ENCODE data around the gene NUDCD3.

NUDCD3 gene

DNA sequence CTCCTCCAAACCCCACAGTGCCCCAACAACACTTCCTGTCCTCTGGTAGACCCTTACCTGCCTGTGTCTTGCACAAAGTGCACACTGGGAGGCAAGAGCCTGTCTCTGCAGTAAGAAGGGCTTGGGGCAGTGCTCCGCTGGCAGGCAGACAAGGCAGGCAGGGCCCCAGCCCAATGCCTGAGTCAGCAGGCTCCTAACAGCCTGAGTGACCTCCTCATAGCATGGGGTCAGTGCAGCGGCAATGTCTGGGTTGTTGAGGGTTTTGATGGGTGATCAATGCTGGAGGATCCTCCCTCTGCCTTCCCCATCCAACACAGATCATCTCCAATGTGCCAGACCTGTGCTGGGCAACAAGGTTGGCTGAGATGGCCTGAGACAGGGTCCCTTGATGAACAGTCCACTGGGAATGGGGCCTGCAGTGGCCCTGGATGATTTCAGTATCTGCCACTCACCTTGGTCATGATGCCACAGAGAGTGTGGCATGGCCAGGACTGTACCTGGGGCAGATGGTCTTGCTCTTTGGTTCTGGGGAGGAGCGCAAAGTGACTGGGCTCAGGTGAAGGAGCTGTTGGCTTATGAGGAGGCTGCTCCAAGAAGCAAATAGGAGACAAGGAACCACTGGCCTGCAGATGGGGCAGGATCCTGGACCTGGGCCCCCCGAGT lies 109.5 kb downstream of the NUDCD3 start:
- no peak for DNase-seq

DNA sequence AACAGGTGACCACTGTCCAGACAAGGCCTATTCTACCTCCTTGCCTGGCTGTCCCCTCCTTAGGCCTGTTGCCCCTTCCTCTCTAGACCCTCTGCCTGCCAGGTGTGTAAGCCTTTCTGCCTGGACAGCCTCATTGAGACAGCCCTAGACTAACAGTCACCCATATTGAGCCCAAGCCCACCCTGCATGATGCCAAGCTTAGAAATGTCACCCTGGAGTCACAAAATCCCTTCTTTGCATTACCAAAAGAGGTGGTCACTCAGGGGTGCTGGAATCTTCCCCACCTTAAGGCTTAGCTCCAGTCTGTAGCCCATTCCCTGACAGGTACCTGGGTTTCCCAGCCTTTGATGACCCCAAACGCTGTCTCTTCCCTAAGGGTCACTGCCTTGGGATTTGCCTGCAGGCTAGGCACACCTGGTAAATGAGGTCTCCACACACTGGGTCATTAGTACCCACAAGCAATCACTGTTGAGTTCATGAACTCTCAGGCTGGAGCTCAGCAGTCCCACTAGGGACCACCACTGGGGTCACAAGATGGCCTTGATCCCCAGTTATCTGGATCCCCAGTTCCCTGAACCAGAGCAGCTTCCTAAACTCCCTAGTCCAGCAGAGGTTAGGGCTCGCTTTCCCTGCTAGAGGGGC lies 110.1 kb downstream of the NUDCD3 start:
- DNase-seq: no peak

DNA sequence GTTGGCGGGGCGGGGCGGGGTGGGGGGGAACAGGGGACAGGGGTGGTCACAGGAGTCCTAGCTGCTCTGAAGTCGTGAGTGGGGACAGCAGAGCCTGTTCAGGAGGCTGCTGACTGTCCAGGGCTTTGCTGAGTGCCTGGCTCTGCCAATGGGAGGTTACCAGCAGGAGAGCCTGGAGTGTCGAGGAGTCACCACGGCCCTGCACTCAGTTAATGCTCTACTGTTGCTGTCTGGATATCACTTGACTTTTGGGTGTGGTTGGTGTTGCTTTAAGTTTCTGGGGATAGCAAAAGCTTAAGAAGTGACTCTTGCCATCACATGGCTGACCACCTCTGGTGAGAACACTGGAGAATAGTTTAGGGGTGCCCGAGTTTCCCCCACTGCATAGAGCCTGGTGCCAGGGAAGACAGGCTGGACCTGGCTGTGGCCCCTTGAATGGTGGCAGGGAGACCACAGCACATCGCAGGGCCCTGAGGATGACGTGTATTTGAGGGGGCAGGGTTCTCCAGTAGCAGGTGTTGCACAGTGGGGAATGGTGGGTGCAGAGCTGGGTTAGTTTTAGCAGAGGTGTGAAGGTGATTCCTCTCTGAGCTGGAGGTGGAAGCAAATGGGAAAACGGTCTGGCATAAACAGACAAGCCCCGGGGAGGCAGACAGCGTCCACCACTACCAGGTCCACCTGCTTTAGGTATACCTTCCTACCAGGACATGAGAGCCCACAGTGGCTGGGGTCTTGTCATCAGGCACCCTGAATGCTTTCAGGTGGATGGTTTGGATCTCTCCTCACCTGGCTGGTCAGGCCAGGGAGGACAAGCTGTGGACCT lies 110.9 kb downstream of the NUDCD3 start:
- no peak for DNase-seq

DNA sequence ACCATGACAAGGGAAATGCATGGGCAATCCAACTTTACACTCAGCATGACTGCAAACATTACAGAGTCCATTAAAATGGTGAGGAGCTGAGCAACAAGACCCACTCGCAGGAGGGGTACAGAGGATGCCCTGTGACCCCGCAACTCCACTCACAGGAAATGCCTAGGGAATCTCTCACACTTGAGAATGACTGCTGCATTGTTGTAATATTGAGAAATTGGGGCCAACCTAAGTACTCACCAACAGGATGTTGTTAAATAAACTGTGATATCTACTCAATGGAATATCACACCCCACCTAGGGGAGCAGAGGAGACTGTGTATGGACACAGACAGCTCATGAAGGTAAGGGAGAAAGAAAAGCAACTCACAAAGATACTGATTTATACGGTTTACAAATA lies 111.7 kb downstream of the NUDCD3 start:
- no peak for DNase-seq

DNA sequence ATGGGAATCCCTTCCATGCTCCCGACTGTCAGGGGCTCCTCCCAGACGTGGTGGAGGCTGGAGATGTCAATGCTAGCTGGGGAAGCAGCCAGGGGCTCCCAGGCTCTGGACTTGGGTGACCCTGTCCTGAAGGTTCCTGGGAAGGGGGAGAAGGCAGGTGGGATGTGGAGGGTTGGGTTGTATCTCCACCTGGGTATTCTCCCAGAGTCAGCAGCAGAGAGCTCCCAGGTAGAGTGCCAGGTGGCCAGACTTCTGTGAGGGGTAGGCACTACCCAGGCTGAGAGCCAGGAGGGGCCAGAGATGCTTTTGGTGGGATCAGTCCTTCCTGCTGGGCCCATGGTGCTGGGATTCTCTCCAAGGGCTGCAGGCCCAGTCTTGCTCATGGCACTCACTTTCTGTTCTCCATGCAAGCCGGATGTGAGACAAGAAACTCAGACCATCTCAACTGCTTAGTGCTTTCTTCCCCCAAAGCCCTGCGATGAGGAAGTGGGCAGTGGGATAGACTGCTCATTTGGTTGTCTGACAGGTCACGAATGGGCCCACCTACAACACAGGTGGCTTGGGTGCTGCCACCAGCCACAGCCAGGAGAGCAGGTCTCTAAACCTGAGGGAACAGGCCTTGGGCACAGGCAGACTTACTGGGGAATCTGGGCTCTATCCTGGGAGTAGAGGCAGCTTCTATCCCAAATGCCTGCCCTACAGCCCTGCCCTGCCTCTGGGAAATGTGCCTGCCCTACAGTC lies 112.6 kb downstream of the NUDCD3 start:
- DNase-seq: no peak

DNA sequence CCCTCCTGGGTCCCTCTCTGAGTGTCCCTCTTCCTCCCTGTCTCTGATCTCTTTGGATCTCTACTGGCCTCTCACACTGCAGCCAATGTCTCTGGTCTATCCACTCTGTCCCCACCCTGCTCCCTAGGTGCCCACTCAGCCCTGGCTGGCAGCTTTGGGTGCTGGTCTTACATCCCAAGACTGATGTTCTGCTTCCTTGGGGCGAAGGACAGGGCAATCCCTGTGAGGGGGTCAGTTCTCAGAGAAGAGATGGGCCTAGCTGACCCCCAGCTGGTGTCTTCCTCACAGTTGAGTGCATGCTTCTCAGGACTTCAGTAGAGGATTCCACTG lies 113.4 kb downstream of the NUDCD3 start:
- no peak for DNase-seq

DNA sequence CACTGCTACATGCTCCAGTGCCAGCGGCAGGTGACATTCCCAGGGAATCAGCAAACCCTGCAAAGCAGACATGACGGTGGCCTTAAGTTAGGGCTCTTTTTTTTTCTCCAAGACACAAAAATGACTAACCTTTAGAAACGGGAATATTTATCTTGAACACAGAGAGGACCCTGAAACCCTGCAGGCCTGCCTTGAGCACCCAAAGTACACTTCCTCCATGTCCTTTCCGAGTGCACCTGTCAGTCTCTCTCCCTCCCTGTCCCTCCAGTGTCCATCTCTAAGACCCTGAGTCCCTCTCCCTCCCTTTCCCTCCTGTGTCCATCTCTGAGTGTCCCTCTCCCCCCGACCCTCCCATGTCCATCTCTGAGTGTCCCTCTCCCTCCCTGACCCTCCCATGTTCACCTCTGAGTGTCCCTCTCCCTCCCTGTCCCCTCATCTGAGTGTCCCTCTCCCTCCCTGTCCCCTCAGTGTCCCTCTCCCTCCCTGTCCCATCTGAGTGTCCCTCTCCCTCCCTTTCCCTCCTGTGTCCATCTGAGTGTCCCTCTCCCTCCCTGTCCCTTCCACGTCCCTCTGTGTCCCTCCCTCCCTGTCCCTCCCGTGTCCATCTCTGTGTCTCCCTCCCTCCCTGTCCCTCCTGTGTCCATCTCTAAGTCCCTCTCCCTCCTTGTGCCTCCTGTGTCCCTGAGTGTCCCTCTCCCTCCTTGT lies 113.9 kb downstream of the NUDCD3 start:
- no peak for DNase-seq

DNA sequence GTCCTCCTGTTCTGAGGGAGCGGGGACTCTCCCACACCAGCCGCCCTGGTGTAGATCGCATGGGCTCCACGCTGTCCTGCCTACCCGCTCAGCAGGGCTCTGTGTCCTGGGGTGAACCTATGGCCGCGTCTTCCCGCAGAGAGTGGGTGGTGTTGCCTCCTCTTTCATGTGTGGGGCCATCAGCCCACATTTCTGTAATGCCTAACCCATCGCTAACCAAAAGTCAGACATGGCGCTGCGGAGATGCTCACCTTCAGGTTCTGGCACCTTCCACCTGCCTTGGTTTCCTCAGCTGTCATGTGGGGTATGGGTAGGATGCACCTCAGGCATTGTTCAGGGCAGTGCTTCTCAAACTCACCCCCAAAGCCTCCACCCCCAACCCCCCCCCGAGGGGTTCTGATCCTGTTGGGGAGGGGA lies 114.5 kb downstream of the NUDCD3 start:
- no peak for DNase-seq

DNA sequence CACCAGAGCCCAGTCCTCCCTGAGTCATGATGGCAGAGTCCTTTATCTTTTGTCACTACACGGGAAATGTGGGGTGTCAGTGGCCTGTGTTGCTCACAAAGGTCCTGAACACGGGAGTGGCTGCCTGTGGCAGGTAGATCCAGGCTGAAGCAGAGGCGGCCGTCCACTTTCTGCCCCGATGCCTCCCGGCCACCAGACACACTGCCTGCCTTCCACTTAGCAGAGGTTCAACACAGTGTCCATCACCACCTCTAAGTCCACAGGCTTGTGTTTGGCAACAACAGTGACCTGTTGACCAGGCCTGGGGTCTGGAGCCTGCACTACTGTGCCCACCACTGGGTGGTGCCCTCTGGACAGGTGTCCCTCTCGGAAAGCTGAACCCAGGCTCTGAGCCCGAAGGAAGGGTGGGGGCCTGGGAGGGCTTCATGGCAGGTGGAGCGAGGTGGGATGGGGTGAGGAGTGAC lies 115.2 kb downstream of the NUDCD3 start:
- no peak for DNase-seq

DNA sequence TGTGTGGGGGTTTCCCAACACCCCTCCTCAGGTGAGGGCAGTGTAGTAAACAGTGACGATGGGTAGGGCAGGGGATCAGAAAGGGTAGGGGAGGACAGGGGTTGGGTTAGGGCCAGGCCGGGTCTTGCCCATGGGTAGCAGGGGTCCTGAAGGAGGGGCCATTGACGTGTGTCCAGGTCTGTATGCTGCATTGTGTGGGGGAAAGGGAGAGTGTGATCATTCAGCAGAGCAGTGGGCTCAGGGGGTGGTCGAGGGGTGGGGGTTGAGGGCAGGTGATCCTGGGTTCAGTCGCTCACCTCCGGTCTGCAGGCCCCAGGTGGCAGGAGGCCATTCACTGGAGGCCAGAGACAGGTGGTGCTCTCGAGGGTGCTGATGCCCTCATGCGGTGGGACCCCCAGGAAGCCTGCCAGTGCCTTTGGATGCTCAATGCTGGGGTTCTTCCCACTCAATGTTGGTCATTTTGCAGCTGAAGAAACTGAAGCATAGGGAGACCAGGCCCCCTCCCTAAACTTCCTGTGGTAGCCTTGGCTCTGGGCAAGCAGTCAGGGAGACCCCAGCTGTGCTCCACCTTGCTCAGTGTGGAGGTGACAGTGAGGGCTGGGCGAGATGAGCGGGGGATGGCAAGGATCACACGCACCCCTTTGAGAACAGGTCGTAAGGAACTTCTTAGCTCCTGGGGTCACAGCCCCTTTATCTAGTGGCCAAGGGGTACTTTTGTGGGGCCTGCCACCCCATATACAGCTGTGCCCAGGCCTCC lies 116.3 kb downstream of the NUDCD3 start:
- DNase-seq: no peak

DNA sequence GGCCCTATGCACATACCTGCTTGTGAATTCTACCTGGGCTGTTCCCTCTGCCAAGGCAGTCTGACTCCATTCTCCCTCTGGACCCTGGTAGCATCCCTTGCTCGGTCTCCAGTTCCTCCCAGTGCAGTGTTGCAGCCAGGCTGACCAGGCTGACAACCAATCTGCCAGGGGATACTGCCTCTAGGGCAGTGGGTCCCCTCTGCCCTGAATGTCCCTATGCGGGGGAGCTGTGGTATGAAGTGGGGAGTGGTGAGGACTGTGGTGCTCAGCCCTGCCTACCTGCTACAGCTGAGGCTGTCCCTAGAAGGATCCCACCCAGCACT lies 117.1 kb downstream of the NUDCD3 start:
- no peak for DNase-seq

DNA sequence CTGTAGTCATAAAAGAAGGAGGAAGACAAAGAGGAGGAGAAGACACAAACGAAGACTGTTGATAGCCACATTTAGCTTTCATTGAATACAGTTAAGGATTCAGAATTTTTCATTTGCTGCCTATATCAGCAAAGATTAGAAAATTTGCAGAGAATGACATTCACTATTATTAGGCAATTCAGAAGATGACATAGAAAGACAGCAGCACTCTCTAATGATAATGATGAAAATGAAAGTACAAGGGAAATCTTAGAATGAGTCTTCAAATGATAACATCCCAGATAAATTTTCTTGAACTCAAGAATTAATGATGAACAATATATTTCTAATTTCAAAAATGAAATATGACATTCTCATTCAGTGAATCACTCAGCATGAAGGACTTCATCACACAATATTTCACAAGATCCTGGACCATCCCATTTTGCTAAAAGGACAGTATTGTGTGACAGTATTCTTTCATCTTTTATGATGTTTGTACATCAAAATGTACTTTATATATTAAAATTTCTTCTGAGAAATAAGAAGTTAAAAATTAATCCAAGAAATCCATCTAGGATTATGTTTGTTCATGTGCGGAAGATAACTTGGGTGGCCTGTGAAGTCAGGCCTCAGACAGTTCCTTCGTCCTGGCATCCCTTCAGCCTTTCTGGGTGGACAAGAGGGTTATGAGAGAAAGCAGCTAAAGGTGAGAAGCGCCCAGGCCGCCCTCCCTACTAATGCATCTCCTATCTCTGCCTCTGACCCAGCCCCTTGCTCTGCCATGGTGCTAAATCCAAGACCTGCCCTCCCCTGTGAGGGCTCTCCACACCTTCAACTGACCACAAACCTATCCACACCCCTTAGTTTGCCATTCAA lies 117.7 kb downstream of the NUDCD3 start:
- no peak for DNase-seq

DNA sequence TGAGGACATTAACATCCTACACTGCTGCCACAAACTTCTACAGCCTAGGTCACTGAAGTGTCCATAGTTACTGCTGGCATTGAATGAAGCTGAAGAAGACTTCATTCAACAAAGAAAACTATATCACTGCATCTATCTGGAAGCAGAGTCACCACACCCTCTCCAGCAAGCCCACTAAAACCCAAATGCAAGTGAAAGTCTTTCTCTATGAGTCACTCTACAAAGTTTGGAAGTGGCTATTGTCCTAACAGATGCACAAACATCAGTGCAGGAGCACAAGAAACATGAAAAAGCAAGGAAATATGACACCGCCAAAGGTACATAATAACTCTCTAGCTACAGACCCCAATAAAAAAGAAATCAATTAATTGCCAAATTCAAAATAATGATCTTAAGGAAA lies 121.6 kb downstream of the NUDCD3 start:
- no peak for DNase-seq

DNA sequence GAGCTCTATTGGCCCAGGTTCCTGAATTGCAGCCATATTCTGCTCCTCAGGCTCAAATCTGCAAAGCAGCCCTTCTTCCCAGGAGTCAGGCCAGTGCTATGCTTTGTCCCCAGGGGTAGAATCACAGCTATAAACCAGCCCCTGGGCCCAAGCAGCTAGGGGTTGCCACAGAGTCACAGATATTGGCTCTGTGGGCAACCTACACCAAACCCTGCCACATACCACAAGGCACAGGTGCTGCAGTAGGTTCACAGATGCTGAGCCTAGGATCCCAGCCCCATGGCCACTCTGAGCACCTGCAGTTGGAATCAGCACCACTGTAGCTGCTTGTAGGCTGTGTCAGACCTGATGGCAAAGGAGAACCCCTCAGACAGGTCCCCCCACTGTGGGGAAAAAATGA lies 122.0 kb downstream of the NUDCD3 start:
- DNase-seq: no peak

DNA sequence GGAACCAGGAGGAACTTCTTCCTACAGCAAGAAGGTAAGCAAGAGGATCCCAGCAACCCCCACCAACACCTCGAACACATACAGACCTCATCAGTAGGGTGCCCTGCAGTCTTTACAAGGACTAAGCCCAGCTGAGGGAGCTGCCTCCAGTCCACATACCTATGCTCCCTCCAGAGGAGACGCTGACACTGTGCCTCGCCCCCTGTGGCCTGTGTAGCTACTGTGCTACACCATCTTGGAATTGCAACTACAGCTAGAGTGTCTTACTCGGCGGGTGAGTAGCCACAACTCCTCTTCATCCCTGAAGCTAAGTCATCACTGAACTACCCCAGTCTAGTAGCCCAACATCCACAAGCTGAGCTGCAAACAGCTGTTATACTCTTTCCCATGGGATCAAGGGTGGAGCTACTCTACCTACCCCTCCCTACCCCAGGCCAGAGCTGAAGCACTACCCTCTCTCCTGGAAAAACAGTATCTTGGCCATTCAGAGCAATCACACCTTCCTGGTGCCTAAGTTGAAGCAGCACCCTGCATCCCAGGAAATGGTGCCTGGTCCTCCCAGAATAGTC lies 122.9 kb downstream of the NUDCD3 start:
- DNase-seq: no peak

DNA sequence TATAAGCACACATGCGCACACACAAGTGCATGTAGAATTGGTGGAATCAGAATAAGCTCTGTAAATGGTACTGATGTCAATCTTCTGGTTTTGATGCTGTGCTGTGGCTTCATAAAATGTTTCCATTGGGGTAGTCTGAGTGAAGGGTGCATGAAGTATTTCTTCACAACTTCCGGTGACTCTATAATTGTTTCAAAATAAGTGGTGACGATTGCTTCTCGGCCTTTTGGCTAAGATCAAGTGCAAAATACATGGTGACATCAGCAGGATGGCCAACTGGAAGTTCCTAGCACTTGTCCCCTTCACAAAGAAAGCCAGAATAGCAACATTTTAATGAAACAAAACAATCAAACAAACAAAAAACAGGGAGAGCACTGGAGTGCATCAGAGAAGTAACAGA lies 123.5 kb downstream of the NUDCD3 start:
- no peak for DNase-seq

DNA sequence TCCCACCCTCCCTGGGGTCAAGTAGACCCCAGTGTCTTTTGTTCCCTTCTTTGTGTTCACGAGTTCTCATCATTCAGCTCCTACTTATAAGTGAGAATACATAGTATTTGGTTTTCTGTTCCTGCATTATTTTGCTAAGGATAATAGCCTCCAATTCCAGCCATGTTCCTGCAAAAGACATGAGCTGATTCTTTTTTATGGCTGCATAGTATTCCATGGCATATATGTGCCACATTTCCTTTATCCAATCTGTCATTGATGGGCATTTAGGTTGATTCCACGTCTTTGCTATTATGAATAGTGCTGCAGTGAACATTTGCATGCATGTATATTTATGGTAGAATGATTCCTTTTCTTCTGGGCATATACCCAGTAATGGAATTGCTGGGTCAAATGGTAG lies 136.8 kb downstream of the NUDCD3 start:
- DNase-seq: no peak

DNA sequence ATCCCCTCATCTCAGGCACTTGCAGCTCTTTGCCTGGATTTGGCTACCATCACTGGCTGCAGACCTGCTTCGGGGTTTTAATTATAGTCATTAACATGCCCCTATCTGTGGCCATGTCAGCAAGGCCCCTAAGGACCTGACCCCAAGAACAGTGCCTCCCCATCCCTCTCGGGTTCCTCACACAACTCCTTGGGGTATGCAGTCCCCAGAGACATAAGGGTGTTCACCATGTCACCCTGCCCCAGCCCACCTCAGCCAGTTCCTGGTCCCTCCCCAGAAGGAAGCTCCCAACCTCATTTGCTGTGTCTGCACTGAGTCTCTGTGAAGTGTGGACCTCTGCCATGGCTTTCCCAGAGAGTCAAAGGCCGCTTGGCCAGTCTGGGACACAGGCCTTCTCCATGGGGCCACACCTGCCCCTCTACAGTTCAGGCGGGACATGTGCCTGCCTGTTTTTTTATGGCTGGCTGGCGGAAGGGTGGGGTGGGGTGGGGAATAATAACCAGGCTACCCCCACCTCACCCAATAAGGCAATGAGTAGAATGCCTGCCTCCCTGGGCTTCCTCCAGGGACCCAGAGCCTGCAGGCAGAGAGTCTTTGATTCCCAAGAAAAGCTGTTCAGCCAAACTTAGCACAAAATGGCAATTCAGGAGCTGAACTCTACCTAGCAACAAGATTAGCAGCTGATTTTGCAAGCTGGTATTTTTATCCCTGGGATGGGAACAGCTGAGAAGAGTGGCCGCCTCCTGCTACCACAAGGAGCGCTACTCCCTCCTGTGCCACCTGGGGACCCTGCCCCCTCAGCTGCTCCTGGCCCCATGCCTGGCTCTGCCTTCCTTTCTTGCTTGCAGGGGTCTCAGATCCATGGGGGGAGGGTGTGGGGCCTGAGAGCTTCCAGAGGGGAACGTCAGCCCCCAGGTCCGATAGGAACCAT lies 141.3 kb downstream of the NUDCD3 start:
- no peak for DNase-seq

DNA sequence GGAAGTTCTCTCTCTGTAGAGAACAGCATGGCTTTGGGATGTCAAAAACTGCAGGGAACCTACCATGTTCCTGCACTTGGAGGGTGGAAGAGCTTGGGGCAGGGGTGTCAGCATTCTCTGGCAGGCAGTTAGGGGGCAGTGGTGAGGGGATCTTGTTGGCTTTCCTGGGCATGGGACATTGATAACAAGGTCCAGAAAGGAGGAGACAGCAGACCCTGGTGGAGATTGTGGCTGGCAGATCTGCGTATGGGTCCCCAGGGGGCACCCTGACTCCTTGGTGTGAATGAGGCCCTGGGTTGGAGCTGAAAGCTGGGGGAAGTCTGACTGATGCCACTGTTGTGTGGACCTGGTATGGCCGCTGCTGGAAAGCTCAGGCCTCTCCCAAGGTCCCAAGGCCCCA lies 142.2 kb downstream of the NUDCD3 start:
- no peak for DNase-seq
